GM21619 (cell line): ENCODE measurements around the gene FAXC.
A peak's percentile ranks its signal among the peaks of the same experiment; 100 is the strongest.
"Not testable (repeated sequence)": the region's sequence is repeated elsewhere in the genome, so short reads cannot be mapped to it uniquely, and the experiment has no call there.

Experiments used
- ATAC-seq: cut with Tn5 transposase; IDR thresholded peaks from one replicate; pipeline ENCODE4 v1.9.1; 2021; ENCODE audit not compliant: unreplicated experiment

Gene FAXC

GRCh38 chr6:99341862-99342455 is 7.5 kb downstream of the FAXC start:
- ATAC-seq, result peak; percentile 62

GRCh38 chr6:99338188-99338587 is 11.3 kb downstream of the FAXC start:
- no peak for ATAC-seq

- not testable (repeated sequence) for ATAC-seq
Measured at GRCh38 chr6:99335298-99335697, 14.2 kb downstream of the FAXC start.

GRCh38 chr6:99334526-99335127 is 14.8 kb downstream of the FAXC start:
- ATAC-seq, result peak; percentile 30

GRCh38 chr6:99333068-99333467 is 16.4 kb downstream of the FAXC start:
- ATAC-seq, result peak; percentile 86

GRCh38 chr6:99331531-99331930 is 17.9 kb downstream of the FAXC start:
- no peak for ATAC-seq

- peak; percentile 64 for ATAC-seq
Measured at GRCh38 chr6:99330159-99330558, 19.3 kb downstream of the FAXC start.

GRCh38 chr6:99324996-99325395 is 24.5 kb downstream of the FAXC start:
- no peak for ATAC-seq

GRCh38 chr6:99318566-99318965 is 30.9 kb downstream of the FAXC start:
- ATAC-seq, result no peak

GRCh38 chr6:99312354-99312753 is 37.1 kb downstream of the FAXC start:
- ATAC-seq, result no peak

- no peak for ATAC-seq
Measured at GRCh38 chr6:99310553-99310952, 38.9 kb downstream of the FAXC start.

- no peak for ATAC-seq
Measured at GRCh38 chr6:99309557-99309956, 39.9 kb downstream of the FAXC start.

GRCh38 chr6:99308788-99309187 is 40.7 kb downstream of the FAXC start:
- ATAC-seq, result no peak

GRCh38 chr6:99307295-99307907 is 42.1 kb downstream of the FAXC start:
- no peak for ATAC-seq

- no peak for ATAC-seq
Measured at GRCh38 chr6:99306341-99306740, 43.1 kb downstream of the FAXC start.

- no peak for ATAC-seq
Measured at GRCh38 chr6:99305021-99305554, 44.4 kb downstream of the FAXC start.

GRCh38 chr6:99297415-99297814 is 52.1 kb downstream of the FAXC start:
- ATAC-seq, result no peak

- no peak for ATAC-seq
Measured at GRCh38 chr6:99297006-99297405, 52.5 kb downstream of the FAXC start.

- ATAC-seq, result no peak
Measured at GRCh38 chr6:99296261-99296660, 53.2 kb downstream of the FAXC start.

GRCh38 chr6:99295276-99295675 is 54.2 kb downstream of the FAXC start:
- ATAC-seq, result no peak

- no peak for ATAC-seq
Measured at GRCh38 chr6:99294786-99295185, 54.7 kb downstream of the FAXC start.

- no peak for ATAC-seq
Measured at GRCh38 chr6:99289701-99290100, 59.8 kb downstream of the FAXC start.
